ENCODE data around the gene ZNF202.
A peak's percentile ranks its signal among the peaks of the same experiment; 100 is the strongest.

The ZNF202 gene

GRCh38 chr11:123694551-123694950 is 46.9 kb downstream of the ZNF202 start:
- intact Hi-C loops (cut with DNase I): no loop called here
- no peak for DNase-seq

DNA sequence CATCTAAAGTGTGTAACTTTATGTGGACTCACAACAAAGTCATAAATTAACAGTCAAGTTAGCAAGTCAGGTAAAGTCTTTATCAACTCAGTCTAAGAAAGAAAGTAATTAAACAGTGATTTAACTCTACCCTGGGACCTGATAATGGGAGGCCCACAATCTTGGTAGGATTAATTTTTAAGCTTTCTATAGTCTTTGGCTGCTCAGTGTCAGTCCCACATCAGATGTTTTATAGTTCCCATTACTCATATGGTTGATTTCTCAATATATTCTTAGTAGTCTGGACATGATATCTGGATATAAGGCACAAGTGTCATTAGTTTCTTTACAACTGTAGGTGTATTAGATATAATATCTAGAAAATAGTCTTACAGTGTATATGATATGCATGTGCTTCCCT is 48.5 kb downstream of the ZNF202 start:
- no peak for DNase-seq
- intact Hi-C loops (cut with DNase I): no loop called here

GRCh38 chr11:123690485-123690884 is 51.0 kb downstream of the ZNF202 start:
- peak in 16 of 42 donors; percentile 13 to 76 (median 32) for DNase-seq
- intact Hi-C loops (cut with DNase I): no loop called here

DNA sequence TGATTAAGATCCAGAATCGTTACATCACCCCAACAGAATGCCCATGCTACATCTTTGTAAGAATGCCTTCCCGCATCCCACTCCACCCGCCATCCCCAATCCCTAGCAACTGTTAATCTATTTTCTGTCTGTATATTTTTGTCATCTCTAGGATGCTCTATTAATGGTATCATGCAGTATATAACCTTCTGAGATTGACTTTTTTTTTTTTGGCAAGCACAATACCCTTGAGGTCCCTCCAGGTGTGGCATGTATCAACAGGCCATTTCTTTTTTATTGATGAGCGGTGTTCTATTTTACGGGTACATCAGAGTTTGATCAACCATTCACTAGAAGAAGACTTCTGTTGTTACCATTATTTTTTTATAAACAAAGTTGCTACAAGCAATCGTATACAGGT is 56.9 kb downstream of the ZNF202 start:
- intact Hi-C loops (cut with DNase I): no loop called here
- peak in 1 of 42 donors; percentile 42 for DNase-seq

GRCh38 chr11:123683428-123684170 is 57.9 kb downstream of the ZNF202 start:
- intact Hi-C loops (cut with DNase I): no loop called here
- peak in 19 of 42 donors; percentile 13 to 60 (median 31) for DNase-seq

DNA sequence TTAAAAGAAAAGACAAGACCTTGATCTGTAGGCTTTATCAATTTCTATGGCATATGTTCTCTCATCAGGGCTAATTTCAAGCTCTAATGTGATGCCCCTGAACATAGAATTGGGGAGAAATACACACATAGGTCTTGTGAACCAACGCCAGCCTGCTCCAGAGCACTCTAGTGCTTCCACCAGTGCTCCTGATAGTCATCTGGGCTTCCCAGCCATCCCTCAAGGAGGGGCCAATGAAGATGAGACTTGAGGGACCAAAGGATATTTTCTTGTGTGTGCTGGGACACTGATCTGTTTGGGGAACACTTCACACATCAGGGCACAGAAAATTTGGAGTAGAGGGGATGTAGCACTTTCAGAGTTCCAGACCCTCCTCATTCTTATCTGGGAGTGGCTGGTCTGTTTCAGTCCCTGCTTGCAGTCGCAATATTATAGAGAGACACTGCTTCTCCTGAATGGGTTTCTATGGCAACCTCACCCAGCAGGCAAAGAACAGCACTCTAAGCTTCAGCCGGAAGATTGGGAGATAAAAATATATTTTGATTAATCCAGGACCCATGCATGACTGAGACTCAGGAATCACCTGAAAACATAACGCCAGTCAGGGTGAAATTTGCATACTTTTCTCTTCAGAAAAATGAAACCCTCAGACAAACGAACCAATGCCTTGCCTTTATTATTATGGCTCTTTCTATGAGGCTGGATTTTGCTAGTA is 58.6 kb downstream of the ZNF202 start:
- DNase-seq: peak in 26 of 42 donors; percentile 12 to 78 (median 38)
- intact Hi-C loops (cut with DNase I): no loop called here

DNA sequence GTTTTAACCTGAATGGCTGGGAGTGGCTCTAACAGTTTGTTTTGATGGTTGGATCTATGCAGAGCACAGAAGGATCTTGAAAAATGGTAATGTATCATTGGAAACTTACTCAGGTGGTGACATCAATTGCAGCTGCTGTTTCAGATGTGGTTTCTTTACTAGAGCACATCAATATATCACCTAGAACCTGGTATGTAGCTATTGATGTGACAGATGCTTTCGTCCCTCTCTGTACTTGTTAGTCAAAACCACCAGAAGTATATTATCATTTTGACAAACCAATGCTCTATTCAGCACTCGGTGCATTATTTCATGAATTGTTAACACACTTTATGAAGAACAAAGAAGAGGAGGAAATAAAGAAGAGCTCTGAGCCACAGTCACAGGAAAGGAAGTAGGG is 60.4 kb downstream of the ZNF202 start:
- intact Hi-C loops (cut with DNase I): no loop called here
- no peak for DNase-seq

GRCh38 chr11:123678246-123678645 is 63.2 kb downstream of the ZNF202 start:
- no peak for DNase-seq
- intact Hi-C loops (cut with DNase I): no loop called here

GRCh38 chr11:123677510-123677909 is 64.0 kb downstream of the ZNF202 start:
- intact Hi-C loops (cut with DNase I): no loop called here
- DNase-seq: no peak

GRCh38 chr11:123674297-123674696 is 67.2 kb downstream of the ZNF202 start:
- DNase-seq: no peak
- intact Hi-C loops (cut with DNase I): no loop called here
